ENCODE measurements around the gene OR6K3.

Gene OR6K3

DNA sequence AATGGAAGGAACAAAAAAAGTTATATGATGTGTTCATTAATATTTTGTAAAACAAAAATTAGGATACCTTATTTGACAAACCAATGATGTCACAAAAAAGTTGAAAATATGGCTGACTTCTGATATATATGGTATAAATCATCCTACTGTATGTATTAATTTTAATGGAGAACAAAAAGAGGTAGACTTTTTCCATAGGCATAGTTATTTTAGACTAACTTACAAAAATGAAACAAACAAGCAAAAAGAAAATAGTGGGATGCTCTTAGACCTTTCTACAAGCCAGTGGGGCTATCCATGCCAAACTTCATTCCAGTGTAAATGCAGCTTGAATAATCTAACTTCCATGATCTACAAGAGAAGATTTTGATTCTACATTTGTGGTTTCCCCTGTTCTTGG is 33.5 kb downstream of the OR6K3 start:
- DNase-seq (ENCODE audit: low read depth) = no peak

DNA sequence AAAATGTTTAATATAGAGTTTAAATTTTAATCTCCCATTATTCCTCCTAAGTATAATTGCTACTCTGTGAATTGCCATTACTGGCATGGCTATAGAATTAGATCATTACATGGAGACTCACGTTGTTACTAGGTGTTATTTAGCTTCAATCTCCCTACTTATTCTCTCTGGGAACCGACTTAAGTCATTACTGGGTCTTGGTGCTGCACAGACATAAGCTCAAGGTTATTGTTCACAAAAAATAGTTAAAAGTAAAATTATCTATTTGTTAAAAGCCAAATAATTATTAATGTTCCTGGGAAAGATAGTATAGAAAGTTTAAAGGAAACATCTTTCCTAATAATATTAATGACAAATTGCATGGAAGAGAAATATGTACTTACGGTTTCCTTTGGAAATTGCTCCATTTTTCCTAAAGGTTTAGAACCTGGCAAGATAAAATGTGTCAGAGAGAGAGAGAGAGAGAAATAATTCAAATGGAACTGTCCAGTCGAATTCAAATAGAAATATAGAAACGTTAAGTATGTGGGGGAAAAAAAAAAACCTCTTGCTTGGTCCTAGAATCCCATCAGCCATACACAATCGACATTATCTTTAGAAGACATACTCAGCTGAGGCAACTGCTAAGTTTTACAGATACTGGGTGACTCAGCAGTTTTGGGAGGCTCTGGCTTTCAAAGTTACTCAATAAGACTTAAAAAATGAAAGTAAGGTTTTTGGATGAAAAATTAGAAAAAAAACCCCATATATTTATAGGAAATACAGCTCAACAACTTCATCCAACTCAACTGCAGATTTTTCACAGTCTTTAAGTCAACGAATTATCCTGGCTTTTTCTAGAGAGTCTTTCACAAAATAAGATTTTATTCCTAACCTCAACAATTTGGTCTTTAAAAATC is 34.2 kb downstream of the OR6K3 start, which contains the start of gene SPTA1:
Gene SPTA1 (minus strand): TSS at position 605 of the 899 bp plus-strand sequence. CDS start 198 bp downstream, at position 407.
- DNase-seq (ENCODE audit: low read depth) = no peak

DNA sequence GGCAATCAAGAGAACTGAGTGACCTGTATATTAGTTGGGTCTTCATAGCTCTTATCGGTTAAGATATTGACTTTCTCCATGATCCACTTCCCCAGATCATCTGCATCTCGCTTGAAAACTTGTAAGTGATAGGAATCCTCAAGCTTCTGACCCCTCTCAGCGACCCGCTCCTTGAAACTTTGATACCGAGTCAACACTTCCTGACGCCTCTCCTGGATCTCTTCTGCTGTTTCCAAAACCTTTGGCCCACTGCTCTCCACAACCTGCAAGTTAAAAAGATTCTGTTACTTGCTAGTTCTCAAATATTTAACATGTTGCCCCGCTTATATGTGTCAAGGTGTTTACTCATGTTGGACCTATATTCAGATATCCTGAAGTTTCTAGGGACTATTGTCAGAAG is 35.4 kb downstream of the OR6K3 start:
- DNase-seq (ENCODE audit: low read depth) = no peak

DNA sequence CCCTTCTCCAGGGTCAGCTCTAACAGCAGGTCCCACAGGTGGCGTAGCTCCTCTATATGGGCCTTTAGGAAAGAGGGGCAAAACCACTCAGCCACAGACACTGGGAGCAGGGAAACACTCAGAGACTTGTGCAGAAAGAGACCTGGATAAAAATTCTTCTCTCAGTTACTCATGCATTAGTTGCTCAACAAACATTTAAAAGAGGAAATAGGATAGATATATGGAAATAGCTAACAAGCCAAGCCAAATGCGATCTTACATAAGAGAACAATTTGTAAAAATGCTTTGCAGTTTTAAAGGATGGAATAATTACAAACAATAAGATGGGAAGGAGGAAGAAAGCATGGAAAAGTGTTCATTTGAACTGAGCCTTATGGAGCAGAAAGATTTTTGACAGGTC is 38.9 kb downstream of the OR6K3 start:
- no peak for DNase-seq (ENCODE audit: low read depth)

DNA sequence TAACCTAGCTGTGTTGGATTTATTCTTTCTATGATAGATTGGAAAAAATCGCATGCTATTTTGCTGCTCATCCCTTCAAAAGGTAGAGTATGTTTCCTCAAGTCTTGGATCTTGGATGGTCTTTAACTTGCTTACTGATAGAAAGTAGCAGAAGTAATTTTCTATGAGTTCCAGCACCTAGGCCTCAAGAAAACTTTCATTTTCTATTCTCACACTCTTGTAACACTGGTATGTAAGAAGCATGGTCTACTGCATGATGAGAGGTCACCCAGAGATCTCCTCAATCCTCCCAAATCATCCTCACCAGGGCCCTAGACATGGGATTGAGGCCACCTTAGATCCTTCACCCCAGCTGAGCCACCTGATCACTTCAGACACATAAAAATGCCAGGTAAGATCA is 41.2 kb downstream of the OR6K3 start:
- no peak for DNase-seq (ENCODE audit: low read depth)

DNA sequence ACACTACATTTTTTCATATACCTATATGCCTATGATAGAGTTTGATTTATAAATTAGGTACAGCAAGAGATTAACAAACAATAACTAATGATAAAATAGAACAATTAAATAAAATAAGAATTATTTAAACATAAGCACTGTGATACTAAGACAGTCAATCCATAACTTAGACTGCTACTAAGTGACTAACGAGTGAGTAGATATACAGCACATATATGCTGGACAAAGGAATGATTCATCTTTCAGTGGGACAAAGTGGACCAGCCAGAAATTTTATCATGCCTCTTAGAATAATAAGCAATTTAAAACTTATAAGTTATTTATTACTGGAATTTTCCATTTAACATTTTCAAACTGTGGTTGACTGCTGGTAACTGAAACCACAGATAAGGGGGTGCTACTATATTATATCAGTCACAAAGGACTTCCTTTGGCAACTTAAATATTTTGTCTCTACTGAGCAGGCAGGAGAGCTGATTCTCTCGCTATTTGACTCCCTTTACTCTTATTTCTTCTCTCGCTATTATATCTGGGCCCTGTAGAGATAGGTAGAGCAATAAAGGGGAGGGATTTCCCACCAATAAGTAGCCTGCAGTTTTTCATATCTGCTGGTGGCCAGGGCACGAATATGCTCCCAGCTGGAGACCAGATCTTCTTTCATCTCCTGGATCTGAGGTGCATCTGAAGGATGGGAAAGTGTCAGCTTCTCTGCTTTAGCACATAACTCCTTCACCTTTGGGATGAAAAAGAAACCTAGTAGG is 44.8 kb downstream of the OR6K3 start:
- no peak for DNase-seq (ENCODE audit: low read depth)

DNA sequence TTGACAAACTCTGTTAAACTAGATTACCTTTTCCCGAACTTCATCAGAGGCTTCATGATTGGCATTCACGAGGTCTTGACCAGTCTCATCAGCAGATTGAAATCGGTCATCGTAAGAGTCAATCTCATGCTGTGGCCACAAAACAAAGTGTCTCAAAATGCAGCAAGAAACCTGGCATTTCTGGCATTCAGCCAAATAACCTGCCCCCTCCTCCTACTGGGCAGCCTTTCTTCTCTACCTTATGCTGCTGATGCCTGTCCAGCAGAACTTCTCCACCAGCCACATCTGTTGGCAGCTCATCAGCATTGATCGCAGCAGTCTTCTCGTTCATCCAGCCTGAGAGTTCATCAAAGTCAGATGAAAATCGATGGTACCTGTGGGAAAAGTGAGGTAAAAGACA is 46.2 kb downstream of the OR6K3 start:
- no peak for DNase-seq (ENCODE audit: low read depth)

All from stimulated activated CD8-positive, alpha-beta memory T cell treated with anti-CD3 and anti-CD28 coated beads, Interleukin-7, amount 100 ng/mL, for 24 hours (primary cell).